ENCODE measurements around the gene DYNLT1.
A peak's percentile ranks its signal among the peaks of the same experiment; 100 is the strongest.
"Not testable (repeated sequence)": the region's sequence is repeated elsewhere in the genome, so short reads cannot be mapped to it uniquely, and the experiment has no call there.

Gene DYNLT1

DNA sequence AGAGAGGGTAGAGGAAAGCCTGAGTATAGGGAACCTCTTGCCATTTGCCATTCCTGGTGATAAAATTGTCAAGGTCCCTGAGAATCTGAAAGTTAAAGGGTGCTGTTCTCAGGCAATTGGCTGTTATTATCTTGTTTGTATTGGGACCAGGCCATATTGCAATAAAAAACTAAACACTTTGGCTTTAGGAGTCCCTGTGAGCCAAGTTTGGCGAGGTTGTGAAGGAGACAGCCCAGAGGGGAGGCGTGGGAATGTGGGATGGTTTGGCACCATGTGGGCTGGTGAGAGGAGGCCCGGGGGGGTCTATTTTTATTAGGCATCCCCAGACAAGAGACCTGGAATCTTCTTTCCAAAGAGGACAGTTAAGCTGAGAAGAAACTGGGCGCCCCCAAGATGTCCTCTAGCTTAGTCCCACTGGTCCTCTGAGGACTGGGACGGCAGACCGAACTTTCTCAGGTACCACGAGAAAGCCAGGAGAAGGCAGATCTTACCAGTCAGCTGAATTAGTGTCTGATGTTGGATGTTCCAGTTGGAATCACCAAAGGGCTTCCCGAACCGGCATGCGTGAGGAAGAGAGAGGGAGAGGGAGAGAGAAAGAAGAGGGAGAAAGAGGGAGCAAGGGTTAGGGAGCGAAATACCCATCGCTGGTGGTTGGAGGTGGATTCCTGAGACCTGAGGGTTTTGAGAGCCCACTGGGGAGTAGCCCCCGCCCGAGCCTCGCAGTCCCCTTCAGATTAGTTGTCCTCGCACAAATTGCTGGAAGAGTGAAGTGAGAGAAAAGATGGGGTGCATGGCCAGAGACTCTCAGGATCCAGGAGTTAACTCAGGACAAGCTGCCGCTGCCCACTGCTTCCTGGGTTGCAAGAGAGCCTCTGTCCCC is 24.4 kb downstream of the DYNLT1 start:
- CTCF ChIA-PET, result interaction anchor here (0.6 to 0.9 kb wide), 2 partner anchors 15 to 420 kb away, joined by 3 to 4 read pairs; no protein-coding TSS in a partner anchor
- Mint-ChIP-seq H3K4me3 (no peak overlapping the region), H3K27ac (no peak overlapping the region), H3K4me1 (no peaks in the 10 kb centered on the region), H3K9me3 (no peaks in the 10 kb centered on the region), H3K27me3 (no peaks in the 10 kb centered on the region), H3K36me3 (peaks cover 67% of the 10 kb centered on the region)
- no peak for DNase-seq

DNA sequence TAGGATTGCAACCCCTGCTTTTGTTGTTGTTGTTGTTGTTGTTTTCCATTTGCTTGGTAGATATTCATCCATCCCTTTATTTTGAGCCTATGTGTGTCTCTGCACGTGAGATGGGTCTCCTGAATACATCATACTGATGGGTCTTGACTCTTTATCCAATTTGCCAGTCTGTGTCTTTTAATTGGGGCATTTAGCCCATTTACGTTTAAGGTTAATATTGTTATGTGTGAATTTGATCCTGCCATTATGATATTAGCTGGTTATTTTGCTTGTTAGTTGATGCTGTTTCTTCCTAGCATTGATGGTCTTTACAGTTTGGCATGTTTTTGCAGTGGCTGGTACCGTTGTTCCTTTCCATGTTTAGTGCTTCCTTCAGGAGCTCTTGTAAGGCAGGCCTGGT is 26.3 kb downstream of the DYNLT1 start:
- peaks cover 75% of the 10 kb centered on the region for H3K36me3 Mint-ChIP-seq
- H3K4me3 Mint-ChIP-seq, DNase-seq, H3K4me1 Mint-ChIP-seq, H3K9me3 Mint-ChIP-seq, H3K27me3 Mint-ChIP-seq, H3K27ac Mint-ChIP-seq, CTCF ChIA-PET: not testable (repeated sequence)

DNA sequence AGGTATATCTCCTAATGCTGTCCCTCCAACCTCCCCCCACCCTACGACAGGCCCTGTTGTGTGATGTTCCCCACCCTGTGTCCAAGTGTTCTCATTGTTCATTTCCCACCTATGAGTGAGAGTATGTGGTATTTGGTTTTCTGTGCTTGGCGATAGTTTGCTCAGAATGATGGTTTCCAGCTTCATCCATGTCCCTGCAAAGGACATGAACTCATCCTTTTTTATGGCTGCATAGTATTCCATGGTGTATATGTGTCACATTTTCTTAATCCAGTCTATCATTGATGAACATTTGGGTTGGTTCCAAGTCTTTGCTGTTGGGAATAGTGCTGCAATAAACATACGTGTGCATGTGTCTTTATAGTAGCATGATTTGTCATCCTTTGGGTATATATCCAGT is 29.9 kb downstream of the DYNLT1 start:
- H3K4me1 Mint-ChIP-seq, H3K27me3 Mint-ChIP-seq, H3K9me3 Mint-ChIP-seq, DNase-seq, H3K4me3 Mint-ChIP-seq, CTCF ChIA-PET: not testable (repeated sequence)
- Mint-ChIP-seq H3K36me3 (peaks cover 81% of the 10 kb centered on the region), H3K27ac (peak overlapping the region; percentile 29)

DNA sequence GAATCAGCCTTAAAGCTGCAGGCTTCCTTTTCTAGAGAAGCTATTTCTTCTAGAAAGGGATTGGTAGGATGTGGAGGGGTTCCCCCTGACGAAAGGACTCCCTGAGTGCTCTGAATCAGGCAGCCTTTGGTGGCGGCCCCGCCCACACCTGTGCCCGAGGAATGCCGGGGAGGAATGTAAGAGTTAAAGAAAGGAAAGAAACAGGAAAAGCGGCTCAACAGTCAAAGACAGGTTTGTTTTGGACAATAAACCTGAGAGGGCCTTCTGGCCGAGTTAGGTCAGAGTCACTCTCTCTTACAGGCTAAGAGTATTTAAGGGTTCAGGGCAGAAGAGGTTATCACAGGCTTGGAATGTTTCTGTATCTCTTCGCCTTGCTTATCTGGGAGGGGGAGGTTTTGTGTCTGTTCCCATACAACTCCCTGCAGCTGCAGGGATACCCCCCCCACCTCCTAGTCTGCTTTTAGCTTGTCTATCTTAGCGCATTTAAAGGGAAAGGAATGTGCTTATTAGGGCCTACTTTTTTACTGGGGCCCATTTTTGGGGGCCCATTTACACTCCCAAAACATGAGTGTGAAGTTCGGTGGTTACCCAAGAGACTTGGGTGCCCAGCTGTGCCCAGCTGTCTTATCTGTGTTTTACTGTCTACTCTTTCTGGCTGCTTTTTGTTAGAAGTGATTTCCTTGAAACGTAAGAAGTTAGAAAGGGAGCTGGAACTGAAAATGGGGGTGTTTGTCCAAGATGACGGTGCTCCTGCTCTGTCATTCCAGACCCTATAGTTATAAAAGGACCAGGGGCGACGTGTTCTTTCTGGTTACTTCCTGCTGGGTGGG is 32.8 kb downstream of the DYNLT1 start:
- CTCF ChIA-PET, result interaction anchor here (1.5 to 1.6 kb wide), 2 partner anchors 79 to 398 kb away, joined by 3 to 4 read pairs; no protein-coding TSS in a partner anchor
- peaks cover 73% of the 10 kb centered on the region for H3K36me3 Mint-ChIP-seq
- DNase-seq, result no peak
- no peaks in the 10 kb centered on the region for H3K9me3 Mint-ChIP-seq
- no peaks in the 10 kb centered on the region for H3K27me3 Mint-ChIP-seq
- H3K27ac Mint-ChIP-seq, result peak overlapping the region; percentile 74
- H3K4me3 Mint-ChIP-seq, result no peak overlapping the region
- no peaks in the 10 kb centered on the region for H3K4me1 Mint-ChIP-seq

DNA sequence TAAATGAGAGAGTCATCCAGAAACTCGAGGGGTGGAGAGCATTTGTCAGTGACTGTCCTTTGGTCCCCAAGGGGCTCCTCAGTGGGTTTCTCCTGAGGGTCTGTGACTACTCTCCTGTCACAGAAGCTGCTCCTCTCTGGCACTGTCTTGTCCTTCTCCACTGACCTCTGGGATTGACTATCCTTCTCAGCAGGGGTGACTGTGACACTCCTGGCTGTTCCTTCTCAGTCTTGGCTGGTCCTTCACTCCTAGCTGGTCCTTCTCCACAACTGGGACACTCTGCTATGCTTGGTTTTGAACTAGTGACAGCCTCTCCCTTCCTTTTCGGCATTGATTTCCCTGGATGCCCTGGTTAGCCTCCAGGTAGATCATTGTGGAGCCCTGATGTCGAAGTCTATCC is 33.5 kb downstream of the DYNLT1 start:
- no peak overlapping the region for H3K4me3 Mint-ChIP-seq
- H3K36me3 Mint-ChIP-seq, result peaks cover 71% of the 10 kb centered on the region
- no peak for DNase-seq
- H3K4me1 Mint-ChIP-seq, result no peaks in the 10 kb centered on the region
- no peaks in the 10 kb centered on the region for H3K9me3 Mint-ChIP-seq
- no peak overlapping the region for H3K27ac Mint-ChIP-seq
- CTCF ChIA-PET, result interaction anchor here (1.5 to 1.6 kb wide), 2 partner anchors 80 to 397 kb away, joined by 3 to 4 read pairs; no protein-coding TSS in a partner anchor
- no peaks in the 10 kb centered on the region for H3K27me3 Mint-ChIP-seq

DNA sequence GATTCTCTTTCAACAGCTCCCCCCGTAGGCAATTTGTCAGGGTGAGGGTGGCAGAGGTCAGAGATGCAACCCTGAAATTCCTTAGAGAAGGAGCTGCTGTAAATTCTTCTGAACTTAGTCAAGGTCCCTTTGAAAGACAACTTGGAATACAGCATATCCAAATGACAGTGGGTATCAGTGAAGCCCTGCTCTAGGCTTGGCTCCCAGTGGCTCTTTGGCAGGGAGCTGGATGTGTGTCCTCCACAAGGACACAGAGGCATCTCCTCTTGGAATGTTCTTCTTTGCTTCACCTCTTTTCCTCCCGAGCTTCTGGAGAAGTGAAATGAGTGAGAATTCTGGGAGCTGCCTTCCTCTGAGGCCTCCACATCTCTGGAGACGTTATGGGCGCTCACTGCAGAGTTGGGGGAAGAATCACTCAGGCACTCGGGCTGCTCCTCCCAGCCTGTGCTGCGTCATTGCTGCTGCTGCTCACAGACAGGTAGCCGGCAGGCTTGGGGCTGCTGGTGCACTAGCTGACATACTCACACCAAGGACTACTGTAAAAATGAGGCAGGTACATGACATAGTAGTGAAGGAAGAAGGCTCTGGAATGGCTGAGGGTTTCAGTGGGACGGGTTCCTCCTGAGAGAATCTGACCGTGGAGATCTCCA is 34.1 kb downstream of the DYNLT1 start:
- H3K4me1 Mint-ChIP-seq, result peaks cover under 1% of the 10 kb centered on the region
- no peaks in the 10 kb centered on the region for H3K27me3 Mint-ChIP-seq
- no peak overlapping the region for H3K4me3 Mint-ChIP-seq
- H3K36me3 Mint-ChIP-seq, result peaks cover 70% of the 10 kb centered on the region
- peaks cover 3% of the 10 kb centered on the region for H3K9me3 Mint-ChIP-seq
- H3K27ac Mint-ChIP-seq, result no peak overlapping the region
- no peak for DNase-seq
- CTCF ChIA-PET, result interaction anchor here (1.5 to 1.6 kb wide), 2 partner anchors 81 to 396 kb away, joined by 3 to 4 read pairs; no protein-coding TSS in a partner anchor

DNA sequence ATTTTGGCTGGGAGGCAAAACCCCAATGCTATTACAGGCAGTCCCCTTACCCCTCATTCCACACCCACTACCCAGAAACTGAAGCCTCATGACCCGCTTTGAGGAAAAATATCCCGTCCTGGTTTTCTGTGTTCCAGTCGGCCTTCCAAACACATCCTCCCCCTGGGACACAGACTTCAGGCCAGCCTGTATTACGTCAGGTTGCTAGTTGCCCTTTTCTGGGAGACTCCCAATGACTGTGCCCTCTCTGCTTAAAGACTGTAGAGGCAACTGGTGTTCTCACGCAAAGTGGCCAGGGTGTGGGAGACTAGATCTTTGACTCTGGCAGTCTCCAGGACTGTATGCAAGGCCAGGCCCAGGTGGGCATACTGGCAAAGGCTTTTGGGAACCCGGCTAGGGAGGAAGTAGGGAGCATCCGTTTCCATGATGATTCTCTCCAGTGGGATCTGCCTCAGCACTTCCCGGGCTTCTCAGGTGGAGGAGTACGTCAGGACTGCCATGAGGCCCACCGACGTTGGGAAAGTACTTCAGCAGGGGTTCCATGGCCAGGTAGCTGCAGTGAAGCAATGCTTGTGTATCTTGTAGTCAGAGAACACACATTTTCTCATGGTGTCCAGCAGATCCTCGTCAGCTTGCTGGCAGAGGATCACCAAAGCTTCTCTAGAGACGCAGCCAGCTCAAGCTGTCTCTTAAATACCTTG is 34.9 kb downstream of the DYNLT1 start:
- Mint-ChIP-seq H3K27ac (no peak overlapping the region), H3K27me3 (no peaks in the 10 kb centered on the region), H3K9me3 (peaks cover 3% of the 10 kb centered on the region), H3K36me3 (peaks cover 65% of the 10 kb centered on the region), H3K4me1 (peaks cover 4% of the 10 kb centered on the region), H3K4me3 (no peak overlapping the region)
- CTCF ChIA-PET, result interaction anchor here (0.7 kb wide), 1 partner anchor 12 kb away, joined by 3 read pairs; no protein-coding TSS in a partner anchor
- DNase-seq, result no peak

DNA sequence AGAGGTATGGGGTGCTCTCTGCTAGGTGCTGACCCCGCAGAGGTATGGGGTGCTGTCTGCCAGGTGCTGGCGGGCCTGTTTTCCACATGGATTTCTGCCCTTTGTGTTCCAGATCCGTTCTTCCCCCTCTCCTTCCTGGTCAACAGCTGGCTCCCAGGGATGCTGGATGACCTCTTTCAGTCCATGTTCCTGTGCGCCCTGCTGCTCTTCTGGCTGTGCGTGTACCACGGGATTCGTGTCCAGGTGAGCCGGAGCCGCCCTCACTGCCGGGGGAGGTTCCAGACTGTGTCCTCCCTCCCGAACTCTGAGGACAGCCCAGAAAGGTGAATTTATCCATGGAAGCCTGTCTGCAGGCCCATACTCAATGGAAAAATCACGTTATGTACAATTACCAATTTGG is 36.3 kb downstream of the DYNLT1 start:
- H3K4me1 Mint-ChIP-seq, result peaks cover 4% of the 10 kb centered on the region
- no peak for DNase-seq
- peaks cover 62% of the 10 kb centered on the region for H3K36me3 Mint-ChIP-seq
- no peaks in the 10 kb centered on the region for H3K27me3 Mint-ChIP-seq
- no peak overlapping the region for H3K4me3 Mint-ChIP-seq
- H3K27ac Mint-ChIP-seq, result no peak overlapping the region
- CTCF ChIA-PET, result interaction anchor here (4.1 kb wide), 1 partner anchor 394 kb away, joined by 29 read pairs; no protein-coding TSS in a partner anchor
- peaks cover 3% of the 10 kb centered on the region for H3K9me3 Mint-ChIP-seq

DNA sequence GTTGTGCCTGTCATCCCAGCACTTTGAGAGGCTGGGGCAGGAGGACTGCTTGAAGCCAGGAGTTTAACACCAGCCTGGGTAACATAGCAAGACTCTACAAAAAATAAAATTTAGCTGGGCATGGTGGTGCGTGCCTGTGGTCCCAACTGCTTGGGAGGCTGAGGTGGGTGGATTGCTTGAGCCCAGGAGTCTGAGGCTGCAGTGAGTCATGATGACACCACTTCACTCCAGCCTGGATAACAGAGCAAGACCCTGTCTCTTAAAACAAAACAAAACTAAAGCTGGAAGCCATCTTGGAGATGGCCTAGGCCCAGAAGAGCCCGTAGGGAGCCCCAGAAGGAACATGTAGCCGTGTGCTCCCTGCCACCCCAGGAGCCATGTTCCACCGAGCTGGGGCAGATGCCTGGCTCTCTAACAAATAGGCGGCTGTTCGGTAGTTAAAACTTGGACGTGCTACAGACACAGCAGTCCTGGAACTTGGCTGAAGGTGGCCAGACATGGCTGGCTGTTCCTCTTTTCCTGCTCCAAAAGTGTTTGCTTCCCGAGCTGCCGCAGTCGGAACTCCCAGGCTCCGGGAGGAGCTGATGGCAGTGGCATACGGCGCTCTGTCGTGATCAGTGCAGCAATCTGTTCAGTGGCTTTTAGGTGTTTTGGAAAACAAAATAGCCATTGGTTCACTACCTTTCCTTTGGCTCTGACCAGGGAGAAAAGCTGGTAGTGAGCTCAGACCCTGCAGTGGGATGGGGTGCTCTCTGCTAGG is 37.0 kb downstream of the DYNLT1 start:
- H3K27me3 Mint-ChIP-seq, result no peaks in the 10 kb centered on the region

DNA sequence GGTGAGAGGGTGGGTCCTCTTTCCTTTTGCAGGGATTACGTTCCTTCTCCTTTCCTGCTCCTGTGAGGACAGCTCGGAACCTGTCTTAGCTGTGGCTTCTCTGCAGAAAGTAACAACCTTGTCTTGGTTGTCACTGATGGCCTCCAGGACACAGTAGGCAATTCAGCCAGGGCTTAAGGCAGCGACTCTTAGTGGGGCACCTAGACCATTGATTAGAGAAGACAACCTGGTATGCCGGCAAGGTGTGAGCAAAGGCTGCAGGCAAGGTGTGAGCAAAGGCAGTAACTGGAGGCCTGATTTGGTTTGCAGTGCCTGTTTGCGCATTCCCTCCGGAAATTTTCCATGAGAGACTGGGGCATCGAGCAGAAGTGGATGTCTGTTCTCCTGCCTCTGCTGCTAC is 37.6 kb downstream of the DYNLT1 start:
- Mint-ChIP-seq H3K27me3 (no peaks in the 10 kb centered on the region), H3K9me3 (peaks cover 3% of the 10 kb centered on the region), H3K4me1 (peaks cover 4% of the 10 kb centered on the region), H3K36me3 (peaks cover 63% of the 10 kb centered on the region), H3K27ac (no peak overlapping the region), H3K4me3 (no peak overlapping the region)
- DNase-seq, result no peak
- CTCF ChIA-PET, result interaction anchor here (1.6 to 4.1 kb wide), 3 partner anchors 12 to 392 kb away, joined by 4 to 29 read pairs (median 9); no protein-coding TSS in a partner anchor

More for the DNA sequence above, 37.0 kb downstream of the DYNLT1 start:
- CTCF ChIA-PET, result interaction anchor here (4.1 kb wide), 1 partner anchor 393 kb away, joined by 29 read pairs; no protein-coding TSS in a partner anchor
- Mint-ChIP-seq H3K9me3 (peaks cover 3% of the 10 kb centered on the region), H3K4me3 (no peak overlapping the region), H3K36me3 (peaks cover 62% of the 10 kb centered on the region), H3K27ac (no peak overlapping the region), H3K4me1 (peaks cover 4% of the 10 kb centered on the region)
- DNase-seq, result no peak

DNA sequence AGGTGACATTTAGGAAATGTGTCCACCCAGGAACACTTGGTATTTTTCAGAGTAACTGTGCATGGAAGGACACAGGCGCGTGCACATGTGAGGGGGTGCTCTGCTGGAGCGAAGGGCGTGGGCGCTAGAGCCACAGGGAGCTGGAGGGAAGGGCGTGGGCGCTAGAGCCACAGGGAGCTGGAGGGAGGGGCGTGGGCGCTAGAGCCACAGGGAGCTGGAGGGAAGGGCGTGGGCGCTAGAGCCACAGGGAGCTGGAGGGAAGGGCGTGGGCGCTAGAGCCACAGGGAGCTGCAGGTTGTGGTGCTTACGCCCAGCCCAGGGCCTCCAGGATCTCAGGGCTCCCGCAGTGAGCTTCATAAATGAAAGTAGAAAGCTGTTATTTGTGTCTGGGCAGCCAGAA is 38.5 kb downstream of the DYNLT1 start:
- H3K27ac Mint-ChIP-seq, DNase-seq, H3K4me1 Mint-ChIP-seq, H3K4me3 Mint-ChIP-seq, H3K27me3 Mint-ChIP-seq, H3K9me3 Mint-ChIP-seq: not testable (repeated sequence)
- CTCF ChIA-PET, result interaction anchor here (0.9 to 4.1 kb wide), 9 partner anchors 11 to 400 kb away, joined by 3 to 29 read pairs (median 4); no protein-coding TSS in a partner anchor
- H3K36me3 Mint-ChIP-seq, result peaks cover 58% of the 10 kb centered on the region

DNA sequence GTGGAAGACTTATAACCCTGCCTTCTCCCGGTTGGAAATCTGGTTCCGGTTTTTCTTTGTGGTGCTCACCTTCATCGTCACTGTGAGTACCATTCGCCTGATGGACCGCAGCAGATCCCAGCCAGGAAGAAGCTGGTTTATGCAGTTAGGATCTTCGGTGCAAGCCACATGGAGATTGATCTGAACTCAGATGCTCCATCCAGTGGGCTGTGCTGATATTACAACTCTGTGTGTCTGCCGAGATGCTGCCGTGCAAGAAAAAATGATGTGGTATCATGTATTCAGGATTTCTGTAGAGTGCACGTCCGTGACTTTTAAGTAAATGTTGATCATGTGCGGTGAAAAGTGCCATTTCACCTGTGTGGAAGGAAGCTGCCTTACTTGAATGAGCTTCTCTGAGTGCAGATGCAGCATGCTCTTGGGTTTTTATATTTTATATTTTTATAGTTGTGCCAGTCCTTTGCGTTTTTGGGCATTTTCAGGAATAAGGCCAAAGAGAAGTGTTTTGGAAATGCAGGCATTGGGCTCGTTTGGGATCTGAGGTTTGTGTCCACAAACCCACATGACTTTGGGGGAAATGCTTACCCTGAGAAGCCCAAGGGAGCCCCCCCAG is 39.2 kb downstream of the DYNLT1 start:
- Mint-ChIP-seq H3K27me3 (no peaks in the 10 kb centered on the region), H3K4me3 (no peak overlapping the region), H3K36me3 (peaks cover 53% of the 10 kb centered on the region), H3K9me3 (peaks cover 3% of the 10 kb centered on the region), H3K27ac (no peak overlapping the region), H3K4me1 (peaks cover 4% of the 10 kb centered on the region)
- CTCF ChIA-PET, result interaction anchor here (0.6 to 4.1 kb wide), 13 partner anchors 10 to 609 kb away, joined by 3 to 29 read pairs (median 4); no protein-coding TSS in a partner anchor
- DNase-seq, result peak; percentile 71
